ENCODE data around the gene GAS2.

Gene GAS2

DNA sequence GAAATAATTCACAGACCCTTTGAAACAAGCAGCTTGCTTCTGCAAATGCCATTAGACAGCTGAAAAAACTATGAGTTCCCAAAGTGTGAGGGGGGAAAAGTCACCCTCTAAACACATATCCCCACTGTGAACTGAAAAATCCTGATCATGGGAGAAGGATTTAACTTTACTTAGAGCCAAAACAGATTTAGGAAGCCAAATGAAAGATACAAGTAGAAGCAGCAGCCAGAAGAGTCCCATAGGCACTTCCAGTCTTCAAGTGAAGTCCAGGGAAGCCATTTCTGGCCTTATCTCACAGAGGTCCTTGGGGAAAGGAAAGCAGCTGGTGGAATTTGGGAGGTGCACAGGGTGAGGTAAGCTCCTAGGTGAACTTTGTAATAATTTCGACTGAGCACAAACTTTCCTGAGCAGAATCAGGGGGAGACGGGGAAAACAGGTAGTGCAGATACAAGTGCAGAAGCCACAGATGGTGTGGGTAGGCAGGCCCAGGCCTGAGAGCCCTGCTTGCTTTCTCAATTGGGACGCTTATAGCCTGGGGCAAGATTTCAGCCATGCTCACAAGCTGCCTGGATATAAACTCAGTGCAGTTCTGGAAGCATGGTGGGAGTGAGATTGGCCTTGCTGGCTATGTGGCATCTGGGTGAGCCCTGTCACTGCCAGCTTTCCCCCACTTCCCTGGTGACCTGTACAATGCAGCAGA, 44.8 kb downstream of the GAS2 start:
- TF ChIP-seq FOXP2 (optimal IDR thresholded peaks at IDR 0.05; ENCODE audit: borderline replicate concordance, extremely low read depth, extremely low read length, insufficient read depth) (no peak), POLR2AphosphoS5 (IDR thresholded peaks at IDR 0.05; ENCODE audit: low read depth, low read length) (no peak), SIN3A (IDR thresholded peaks at IDR 0.05; ENCODE audit: borderline replicate concordance, insufficient read depth, low read length) (no peak)

DNA sequence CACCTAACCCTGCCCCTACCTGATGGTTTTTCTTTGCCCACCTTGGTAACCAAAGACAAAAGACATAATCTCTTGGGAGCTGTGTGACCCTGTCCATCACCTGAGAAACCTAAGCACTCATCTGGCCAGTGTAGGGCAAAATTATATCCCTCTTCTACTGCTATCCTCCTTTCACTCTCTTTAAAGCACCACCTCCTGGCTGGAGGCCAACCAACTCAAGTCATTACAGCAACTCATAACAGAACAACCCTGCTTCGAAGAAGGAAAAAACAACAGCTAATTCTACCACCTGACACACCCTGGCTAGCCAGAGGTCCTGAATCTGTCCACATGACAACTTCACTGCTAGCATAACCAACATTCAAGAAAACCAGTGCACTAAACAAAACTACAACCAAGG, 45.5 kb downstream of the GAS2 start:
- TF ChIP-seq TAF1 (IDR thresholded peaks at IDR 0.05; ENCODE audit: borderline replicate concordance, insufficient read depth, low read length) (no peak), FOXP2 (optimal IDR thresholded peaks at IDR 0.05; ENCODE audit: borderline replicate concordance, extremely low read depth, extremely low read length, insufficient read depth) (no peak), POLR2AphosphoS5 (IDR thresholded peaks at IDR 0.05; ENCODE audit: low read depth, low read length) (no peak), SIN3A (IDR thresholded peaks at IDR 0.05; ENCODE audit: borderline replicate concordance, insufficient read depth, low read length) (no peak)
- TF ChIP-seq, protein P1, sequence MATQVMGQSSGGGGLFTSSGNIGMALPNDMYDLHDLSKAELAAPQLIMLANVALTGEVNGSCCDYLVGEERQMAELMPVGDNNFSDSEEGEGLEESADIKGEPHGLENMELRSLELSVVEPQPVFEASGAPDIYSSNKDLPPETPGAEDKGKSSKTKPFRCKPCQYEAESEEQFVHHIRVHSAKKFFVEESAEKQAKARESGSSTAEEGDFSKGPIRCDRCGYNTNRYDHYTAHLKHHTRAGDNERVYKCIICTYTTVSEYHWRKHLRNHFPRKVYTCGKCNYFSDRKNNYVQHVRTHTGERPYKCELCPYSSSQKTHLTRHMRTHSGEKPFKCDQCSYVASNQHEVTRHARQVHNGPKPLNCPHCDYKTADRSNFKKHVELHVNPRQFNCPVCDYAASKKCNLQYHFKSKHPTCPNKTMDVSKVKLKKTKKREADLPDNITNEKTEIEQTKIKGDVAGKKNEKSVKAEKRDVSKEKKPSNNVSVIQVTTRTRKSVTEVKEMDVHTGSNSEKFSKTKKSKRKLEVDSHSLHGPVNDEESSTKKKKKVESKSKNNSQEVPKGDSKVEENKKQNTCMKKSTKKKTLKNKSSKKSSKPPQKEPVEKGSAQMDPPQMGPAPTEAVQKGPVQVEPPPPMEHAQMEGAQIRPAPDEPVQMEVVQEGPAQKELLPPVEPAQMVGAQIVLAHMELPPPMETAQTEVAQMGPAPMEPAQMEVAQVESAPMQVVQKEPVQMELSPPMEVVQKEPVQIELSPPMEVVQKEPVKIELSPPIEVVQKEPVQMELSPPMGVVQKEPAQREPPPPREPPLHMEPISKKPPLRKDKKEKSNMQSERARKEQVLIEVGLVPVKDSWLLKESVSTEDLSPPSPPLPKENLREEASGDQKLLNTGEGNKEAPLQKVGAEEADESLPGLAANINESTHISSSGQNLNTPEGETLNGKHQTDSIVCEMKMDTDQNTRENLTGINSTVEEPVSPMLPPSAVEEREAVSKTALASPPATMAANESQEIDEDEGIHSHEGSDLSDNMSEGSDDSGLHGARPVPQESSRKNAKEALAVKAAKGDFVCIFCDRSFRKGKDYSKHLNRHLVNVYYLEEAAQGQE (IDR thresholded peaks at IDR 0.05; ENCODE audit: insufficient read depth in 1 of 2, low read depth in 2 of 2, low read length in 2 of 2): no peak

DNA sequence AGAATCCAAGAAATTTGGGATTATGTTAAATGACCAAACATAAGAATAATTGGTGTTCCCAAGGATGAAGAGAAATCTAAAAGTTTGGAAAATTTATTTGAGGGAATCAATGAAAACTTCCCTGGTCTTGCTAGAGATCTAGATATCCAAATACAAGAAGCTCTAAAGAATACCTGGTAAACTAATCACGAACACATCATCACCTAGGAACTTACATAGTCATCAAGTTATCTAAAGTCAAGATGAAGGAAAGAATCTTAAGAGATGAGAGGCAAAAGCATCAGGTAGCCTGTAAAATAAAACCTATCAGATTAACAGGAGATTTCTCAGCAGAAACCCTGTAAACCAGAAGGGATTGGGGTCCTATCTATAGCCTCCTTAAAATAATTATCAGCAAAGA, 46.9 kb downstream of the GAS2 start:
- TF ChIP-seq TAF1 (IDR thresholded peaks at IDR 0.05; ENCODE audit: borderline replicate concordance, insufficient read depth, low read length): no peak
- no peak for TF ChIP-seq SIN3A (IDR thresholded peaks at IDR 0.05; ENCODE audit: borderline replicate concordance, insufficient read depth, low read length)
- TF ChIP-seq POLR2AphosphoS5 (IDR thresholded peaks at IDR 0.05; ENCODE audit: low read depth, low read length): no peak
- TF ChIP-seq FOXP2 (optimal IDR thresholded peaks at IDR 0.05; ENCODE audit: borderline replicate concordance, extremely low read depth, extremely low read length, insufficient read depth): no peak
- TF ChIP-seq, protein P1 (IDR thresholded peaks at IDR 0.05; ENCODE audit: insufficient read depth in 1 of 2, low read depth in 2 of 2, low read length in 2 of 2): no peak

DNA sequence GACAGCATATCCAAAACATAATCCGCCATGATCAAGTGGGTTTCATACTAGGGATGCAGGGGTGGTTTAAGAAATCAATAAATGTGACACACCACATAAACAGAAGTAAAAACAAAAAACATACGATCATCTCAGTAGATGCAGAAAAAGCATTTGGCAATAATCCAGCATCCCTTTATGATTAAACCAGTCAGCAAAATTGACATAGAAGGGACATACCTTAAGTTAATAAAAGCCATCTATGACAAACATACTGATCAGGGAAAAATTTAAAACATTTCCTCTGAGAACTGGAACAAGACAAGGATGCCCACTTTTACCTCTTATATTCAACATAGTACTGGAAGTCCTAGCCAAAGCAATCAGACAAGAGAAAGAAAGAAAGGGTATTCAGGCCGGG, 49.6 kb downstream of the GAS2 start:
- no peak for TF ChIP-seq TAF1 (IDR thresholded peaks at IDR 0.05; ENCODE audit: borderline replicate concordance, insufficient read depth, low read length)
- TF ChIP-seq, protein P1 (IDR thresholded peaks at IDR 0.05; ENCODE audit: insufficient read depth in 1 of 2, low read depth in 2 of 2, low read length in 2 of 2): no peak
- no peak for TF ChIP-seq POLR2AphosphoS5 (IDR thresholded peaks at IDR 0.05; ENCODE audit: low read depth, low read length)
- no peak for TF ChIP-seq SIN3A (IDR thresholded peaks at IDR 0.05; ENCODE audit: borderline replicate concordance, insufficient read depth, low read length)
- TF ChIP-seq FOXP2 (optimal IDR thresholded peaks at IDR 0.05; ENCODE audit: borderline replicate concordance, extremely low read depth, extremely low read length, insufficient read depth): no peak

DNA sequence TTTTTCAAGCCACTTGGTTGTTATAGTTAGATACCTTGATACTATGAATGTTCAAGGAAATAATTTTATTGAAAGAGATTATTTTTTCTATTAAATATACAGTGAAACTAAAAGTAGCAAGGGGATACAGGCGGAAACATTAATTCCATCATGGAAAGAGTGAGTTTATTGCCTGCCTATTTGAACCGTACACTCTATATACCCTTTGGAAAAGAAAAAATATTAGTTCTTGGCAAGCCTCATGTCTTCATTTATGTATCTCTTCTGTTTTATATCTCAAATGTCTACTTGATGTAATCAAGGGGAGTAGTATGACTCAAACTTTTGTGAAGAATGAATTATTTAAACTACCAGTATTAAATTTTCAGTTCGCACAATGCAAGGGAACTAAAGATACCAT, 54.0 kb downstream of the GAS2 start:
- TF ChIP-seq, protein P1 (IDR thresholded peaks at IDR 0.05; ENCODE audit: insufficient read depth in 1 of 2, low read depth in 2 of 2, low read length in 2 of 2): no peak
- TF ChIP-seq TAF1 (IDR thresholded peaks at IDR 0.05; ENCODE audit: borderline replicate concordance, insufficient read depth, low read length) (no peak), FOXP2 (optimal IDR thresholded peaks at IDR 0.05; ENCODE audit: borderline replicate concordance, extremely low read depth, extremely low read length, insufficient read depth) (no peak), POLR2AphosphoS5 (IDR thresholded peaks at IDR 0.05; ENCODE audit: low read depth, low read length) (no peak), SIN3A (IDR thresholded peaks at IDR 0.05; ENCODE audit: borderline replicate concordance, insufficient read depth, low read length) (no peak)

All from PFSK-1 (cell line).